ENCODE data around the gene TTC33.

GRCh38 chr5:40775846-40776657, 20.3 kb upstream of the TTC33 start:
- no peak for TF ChIP-seq POLR2A (IDR thresholded peaks at IDR 0.05; ENCODE audit: low read depth, low read length)
- TF ChIP-seq POLR2AphosphoS5 (IDR thresholded peaks at IDR 0.05; ENCODE audit: low read depth, low read length), result no peak
- no peak for TF ChIP-seq TAF1 (IDR thresholded peaks at IDR 0.05; ENCODE audit: low read depth, low read length)
- no peak for TF ChIP-seq POU2F2 (IDR thresholded peaks at IDR 0.05; ENCODE audit: low read depth, low read length)
- TF ChIP-seq PAX5 (IDR thresholded peaks at IDR 0.05; ENCODE audit: insufficient read depth, low read length, severe bottlenecking), result no peak

Measured in GM12891 (cell line).